GM19463 (cell line): ENCODE measurements around the gene KIF24.
"Not testable (repeated sequence)": the region's sequence is repeated elsewhere in the genome, so short reads cannot be mapped to it uniquely, and the experiment has no call there.

Source experiments
- ATAC-seq: cut with Tn5 transposase; IDR thresholded peaks from one replicate; pipeline ENCODE4 v1.9.1; 2021; ENCODE audit warnings: mild to moderate bottlenecking, moderate library complexity; ENCODE audit not compliant: unreplicated experiment

KIF24 gene

DNA sequence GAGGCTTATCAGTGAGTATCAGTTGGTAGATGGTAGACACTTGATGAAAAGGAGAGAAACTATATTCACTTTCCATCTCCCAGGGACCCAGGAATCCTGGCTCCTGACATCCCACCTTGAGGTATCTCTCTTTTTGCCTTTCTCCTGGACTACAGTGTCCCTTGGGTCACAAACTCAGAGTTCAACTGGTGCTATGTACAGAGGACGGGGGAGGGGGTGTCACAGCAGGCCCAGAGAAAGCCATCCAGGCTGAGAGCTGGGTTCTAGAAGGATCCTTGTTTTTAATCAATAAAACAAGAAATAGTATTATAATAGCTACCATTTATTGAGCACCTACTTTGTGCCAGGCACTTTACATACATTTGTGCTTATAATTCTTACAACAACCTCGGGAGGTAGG, 37.3 kb upstream of the KIF24 start:
- no peak for ATAC-seq

DNA sequence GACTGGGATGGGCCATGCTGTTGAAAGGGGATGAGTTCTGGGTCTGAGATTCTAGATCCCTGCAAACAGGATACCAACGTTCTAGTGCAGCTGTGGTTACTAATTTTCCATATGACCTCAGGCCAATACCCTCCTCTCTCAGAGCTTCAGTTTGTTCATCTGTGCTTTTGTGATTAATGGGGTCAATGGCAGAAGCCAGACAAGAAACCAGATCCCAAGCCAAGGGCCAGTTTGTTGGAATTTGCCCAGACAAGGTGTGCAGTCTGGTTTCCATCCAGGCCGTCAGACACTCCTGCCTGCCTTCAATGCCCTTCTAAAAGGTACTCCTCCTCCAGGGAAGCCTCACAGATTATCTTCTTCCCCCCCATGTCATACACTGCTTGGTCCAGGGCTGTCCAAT, 36.2 kb upstream of the KIF24 start:
- ATAC-seq, result no peak

DNA sequence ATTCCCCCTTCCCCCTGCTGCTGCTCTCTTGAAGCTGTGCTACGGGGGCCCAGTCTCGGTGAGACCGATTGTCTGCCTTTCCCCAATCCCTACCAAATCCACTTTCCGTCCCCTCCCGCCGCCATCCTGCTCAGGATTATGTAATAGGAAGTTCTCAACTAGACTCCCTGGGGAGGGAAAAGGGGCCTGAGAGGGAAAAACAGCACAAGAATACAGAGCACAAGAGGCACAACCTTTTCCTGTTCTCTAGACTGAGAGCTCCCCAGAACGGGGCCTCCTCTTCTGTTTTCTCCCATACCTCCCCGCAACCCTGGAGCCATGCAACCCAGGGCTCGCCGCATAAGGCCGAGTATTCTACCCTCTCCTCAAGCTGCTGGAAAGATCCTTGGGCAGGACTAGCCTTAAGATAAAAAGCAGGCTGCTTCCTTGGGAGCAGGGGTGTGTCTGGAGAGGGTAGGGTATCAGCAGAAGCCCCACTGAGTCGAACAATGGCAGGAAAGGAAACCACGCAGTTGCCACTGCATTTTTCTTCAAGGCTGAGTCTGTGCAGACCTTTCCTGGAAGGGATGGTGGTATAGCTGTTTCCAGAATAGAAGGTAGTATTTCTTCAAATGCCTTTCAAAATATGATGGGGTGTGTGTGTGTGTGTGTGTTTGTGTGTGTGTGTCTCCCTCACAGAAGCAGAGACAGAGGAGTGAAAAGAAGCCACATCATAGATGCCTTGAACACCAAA, 34.7 kb upstream of the KIF24 start:
- ATAC-seq, result no peak

DNA sequence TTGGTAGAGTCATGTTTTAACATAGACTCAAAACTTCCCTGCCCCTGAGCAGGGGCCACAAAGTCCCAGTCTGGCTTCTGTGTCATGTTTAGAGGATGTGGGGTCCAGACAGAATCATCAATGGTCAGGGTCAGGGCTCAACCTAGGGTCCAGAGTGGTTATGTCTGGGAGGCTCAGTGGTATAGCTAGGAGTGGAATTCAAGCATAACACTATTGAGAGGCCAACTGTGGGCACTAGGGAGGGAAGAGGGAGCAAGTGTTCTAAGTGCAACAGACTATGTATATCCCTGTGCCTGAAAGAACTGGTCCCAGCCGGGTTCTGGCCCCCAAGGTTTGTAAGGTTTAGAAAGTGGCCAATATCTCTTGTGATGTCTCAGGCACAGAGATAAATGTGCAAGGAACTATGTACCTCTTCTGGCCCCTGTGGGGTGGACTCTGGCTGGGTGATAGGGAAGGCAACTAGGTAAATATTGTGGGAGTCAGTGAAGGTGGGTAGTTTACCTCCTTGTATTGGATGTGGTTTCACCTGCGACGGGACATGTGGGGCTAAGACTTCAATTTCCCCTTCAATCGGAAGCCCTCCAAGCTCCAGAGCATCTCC, 33.6 kb upstream of the KIF24 start:
- ATAC-seq, result no peak

DNA sequence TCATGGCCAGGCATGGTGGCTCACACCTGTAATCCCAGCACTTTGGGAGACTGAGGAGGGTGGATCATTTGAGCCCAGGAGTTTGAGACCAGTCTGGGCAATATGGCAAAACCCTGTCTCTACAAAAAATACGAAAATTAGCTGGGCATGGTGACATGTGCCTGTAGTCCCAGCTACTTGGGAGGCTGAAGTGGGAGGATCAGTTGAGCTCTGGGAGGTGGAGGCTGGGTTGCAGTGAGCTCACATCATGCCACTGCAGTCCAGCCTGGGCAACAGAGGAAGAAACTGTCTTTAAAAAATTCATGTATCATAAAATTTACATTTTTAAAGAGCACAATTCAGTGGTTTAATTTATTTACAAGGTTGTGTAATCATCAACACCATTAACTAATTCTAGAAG, 23.9 kb upstream of the KIF24 start:
- ATAC-seq, result not testable (repeated sequence)

DNA sequence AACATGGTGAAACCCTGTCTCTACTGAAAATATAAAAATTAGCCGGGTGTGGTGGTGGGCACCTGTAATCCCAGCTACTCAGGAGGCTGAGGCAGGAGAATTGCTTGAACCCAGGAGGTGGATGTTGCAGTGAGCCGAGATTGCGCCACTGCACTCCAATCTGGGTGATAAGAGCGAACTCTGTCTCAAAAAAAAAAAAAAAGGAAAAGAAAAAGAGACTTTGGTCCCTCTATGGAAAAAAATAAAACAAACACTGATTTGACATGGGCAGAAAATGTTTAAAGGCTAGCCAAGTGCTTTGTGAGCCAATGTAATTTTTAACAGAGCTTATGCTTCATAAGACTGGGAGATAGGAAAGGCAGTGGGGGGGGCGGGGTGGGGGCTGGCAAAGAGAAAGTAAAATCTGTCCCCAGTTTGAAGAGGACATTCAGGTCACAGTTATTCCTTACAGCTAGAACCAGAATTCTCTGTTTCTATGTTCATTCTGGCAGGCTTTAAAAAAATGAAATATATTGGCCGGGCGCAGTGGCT, 23.1 kb upstream of the KIF24 start:
- not testable (repeated sequence) for ATAC-seq

DNA sequence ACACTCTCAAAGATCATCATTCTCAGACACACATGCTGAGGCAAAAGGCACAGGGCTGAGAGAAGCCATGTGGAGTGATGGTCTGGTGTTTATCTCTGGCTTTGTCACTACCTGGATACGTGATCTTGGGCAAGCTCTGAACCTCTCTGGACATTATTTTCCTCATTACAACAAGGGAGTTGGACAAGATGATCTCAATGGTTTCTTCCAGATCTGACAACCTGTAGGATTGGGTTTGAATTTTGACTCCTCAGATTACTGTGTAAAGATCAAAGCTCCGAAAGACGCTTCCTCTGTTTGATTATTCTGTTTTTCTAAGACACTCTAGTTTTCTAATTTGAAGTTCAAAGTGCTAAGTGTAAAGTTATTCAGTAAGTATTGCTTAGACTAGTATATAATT, 20.3 kb upstream of the KIF24 start:
- no peak for ATAC-seq

DNA sequence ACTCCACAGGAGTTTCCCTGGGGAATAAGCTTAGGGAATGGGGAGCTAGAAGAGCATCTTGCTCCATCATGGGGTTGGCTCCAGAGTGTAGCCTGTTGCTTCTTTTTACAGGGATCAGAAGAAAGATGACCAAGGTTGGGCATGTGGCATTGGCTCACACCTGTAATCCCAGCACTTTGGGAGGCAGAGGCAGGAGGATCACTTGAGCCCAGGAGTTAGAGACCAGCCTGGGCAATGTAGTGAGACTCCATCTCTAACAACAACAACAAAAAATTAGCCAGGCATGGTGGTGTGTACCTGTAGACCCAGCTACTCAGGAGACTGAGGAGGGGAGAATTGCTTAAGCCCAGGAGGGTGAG, 18.7 kb upstream of the KIF24 start:
- ATAC-seq, result no peak

DNA sequence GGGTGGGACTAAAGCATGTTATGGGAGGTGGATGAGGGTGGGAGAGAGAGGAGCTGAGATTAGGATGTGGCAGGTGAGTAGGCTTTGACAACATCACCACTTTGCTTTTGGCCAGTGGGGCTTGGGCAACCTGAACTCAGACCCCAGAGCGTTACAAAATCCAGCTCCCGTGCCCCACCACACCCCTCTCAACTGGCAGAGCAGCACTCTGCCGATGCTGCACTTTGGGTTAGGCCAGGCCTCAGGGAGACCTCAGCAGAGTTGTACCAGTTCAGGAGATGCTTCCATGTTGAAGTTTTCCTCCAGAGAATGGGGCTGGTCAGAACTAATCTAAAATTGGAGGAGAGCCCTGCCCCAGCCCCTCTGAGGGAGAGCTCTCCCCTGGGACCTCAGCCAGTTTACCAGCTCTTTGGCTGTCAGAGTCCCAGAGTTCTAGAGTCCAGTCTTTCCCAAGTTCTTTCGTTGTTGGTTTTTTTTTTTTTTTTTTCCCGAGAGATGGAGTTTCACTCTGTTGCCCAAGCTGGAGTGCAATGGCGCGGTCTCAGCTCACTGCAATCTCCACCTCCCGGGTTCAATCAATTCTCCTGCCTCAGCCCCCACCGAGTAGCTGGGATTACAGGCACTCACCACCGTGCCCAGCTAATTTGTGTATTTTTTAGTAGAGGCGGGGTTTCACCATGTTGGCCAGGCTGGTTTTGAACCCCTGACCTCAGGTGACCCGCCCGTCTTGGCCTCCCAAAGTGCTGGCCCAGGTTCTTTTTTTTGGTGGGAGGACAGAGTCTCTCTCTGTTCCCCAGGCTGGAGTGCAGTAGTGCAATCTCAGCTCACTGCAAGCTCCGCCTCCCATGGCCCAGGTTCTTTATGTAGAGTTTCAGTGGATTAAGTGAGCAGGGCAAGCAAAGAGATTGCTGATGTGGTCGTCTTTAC, 18.1 kb upstream of the KIF24 start:
- no peak for ATAC-seq

DNA sequence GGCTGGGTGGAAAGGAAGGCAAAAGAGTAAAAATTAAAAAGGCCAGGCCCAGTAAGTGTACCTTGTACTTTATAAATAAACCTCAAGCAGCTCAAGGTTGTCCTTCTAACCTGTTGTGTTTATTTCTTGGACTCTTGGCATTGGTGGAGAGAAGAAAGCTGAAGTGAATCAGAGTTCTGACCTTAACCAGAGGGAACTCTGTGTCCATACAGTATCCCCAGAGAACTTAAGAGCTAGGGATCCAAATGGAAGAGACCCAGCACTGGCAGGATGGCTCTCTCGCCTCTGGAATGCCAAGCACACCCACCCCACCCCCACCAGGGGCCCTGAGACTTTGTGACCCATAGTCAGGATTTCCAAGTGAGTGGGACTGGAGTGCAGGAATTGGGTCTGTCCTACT, 14.5 kb upstream of the KIF24 start:
- no peak for ATAC-seq

DNA sequence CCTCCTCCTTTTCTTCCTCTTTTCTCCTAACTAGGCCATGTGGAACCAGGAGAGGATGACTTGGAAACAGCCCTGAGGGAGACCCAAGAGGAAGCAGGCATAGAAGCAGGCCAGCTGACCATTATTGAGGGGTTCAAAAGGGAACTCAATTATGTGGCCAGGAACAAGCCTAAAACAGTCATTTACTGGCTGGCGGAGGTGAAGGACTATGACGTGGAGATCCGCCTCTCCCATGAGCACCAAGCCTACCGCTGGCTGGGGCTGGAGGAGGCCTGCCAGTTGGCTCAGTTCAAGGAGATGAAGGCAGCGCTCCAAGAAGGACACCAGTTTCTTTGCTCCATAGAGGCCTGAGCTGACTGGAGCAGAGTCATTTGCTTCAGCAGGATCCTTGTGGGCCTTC, 14.0 kb upstream of the KIF24 start:
- ATAC-seq, result no peak

DNA sequence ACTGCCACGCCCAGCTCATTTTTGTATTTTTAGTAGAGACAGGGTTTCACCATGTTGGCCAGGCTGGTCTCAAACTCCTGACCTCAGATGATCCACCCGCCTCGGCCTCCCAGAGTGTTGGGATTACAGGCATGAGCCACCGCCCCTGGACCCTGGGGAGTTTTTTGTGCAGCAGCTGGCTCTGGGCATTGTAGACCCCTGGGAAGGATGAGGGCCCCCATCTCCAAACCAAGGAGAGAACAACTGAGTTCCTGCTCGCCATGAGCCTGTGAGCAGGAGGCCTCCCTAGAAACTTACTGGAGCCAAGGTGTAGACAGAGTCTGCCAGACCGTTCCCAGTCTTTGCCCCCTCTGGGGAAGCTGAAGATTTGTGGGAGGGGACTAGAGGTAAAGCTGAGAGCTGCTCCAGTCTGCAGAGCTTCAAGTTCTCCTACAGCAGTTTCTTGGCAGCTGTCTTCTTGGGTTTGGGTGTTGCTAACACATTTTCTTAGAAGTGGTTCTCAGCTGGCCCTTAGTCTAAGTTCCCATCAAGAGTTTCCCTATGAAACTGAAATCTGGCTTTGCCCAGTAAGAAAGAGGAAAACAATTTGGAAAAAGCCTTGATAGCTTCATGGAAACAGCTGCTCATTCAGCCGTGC, 12.7 kb upstream of the KIF24 start:
- no peak for ATAC-seq

DNA sequence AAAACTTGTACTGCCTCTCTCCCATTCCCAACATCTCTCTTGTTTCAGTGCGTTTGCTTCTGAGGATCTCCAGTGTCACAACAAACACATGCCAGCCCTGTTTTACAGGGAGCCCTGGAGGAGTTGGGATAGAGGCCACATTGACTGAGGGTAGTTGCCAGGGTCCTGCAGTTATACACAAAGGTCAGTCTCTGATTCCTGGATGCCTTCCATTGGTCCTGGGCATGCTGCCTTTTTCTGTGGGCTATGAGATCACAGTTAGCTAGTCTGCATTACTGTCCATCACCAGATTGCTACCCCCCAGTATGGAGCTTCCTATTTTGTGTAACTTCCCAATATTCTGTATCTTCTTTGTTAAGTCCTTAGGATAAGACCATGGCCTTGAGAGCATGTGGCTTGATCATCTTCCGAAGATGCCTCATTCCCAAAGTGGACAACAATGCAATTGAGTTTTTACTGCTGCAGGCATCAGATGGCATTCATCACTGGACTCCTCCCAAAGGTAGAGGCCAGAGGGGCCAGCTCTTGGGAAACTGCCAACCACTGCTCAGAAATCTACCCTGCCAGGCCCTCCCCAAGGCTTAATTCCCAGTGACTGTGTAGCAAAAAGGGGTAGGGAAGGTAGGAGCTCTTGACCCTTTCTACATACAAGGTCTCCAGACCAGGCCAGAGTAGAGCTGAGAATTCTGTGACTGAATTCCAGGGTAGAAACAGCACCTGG, 9.8 kb upstream of the KIF24 start:
- no peak for ATAC-seq

DNA sequence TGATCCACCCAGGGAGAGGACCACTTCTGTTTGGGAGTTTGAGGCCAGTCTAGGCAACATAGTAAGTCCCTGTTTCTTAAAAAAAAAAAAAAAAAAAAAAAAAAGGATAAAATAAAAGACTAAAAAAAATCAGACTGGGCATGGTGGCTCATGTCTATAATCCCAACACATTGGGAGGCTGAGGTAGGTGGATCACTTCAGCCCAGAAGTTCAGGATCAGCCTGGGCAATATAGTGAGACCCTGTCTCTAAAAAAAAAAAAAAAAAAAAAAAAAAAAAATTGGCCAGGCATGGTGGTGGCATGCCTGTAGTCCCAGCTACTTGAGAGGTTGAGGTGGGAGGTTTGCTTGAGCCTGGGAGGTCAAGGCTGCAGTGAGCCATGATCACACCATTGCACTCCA, 9.0 kb upstream of the KIF24 start:
- ATAC-seq, result not testable (repeated sequence)

DNA sequence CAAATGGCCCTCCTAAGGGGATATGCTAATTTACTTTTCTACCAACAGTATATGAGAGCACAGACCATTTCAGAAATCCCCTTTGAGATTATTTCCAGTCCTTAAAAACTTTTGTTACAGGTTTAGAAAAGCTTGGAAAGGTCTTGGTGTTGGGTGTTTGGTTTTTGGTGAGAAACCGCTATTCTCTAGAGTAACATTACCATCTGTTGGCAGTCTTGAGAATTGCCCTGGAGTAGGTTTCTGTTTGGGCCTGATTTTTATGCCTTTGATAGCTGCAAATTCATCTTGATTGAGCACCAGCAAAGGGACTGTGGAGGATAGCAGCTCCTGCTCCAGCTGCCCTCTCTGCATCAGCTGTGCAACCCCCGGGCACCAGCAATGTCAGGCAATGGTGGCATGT, 8.3 kb upstream of the KIF24 start:
- ATAC-seq, result no peak

DNA sequence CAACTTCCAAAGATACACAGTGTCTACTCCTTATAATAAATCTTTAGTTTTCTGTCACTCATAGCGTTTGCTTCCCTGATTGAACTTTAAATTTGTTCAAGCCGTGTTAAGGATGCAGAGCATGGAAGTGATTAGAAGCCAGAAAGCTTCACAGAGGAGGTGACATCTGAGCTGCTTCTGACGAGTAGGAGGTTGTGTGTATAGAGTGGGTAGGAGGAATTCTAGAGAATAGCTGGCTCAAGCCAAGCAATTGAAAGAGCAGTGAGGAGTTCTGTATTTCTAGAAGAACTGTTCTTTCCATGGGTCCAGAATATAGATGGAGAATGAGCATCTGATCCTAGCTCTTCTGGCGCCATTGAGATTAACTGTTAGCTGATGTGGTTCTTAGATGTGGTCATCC, 6.3 kb upstream of the KIF24 start:
- ATAC-seq, result no peak

DNA sequence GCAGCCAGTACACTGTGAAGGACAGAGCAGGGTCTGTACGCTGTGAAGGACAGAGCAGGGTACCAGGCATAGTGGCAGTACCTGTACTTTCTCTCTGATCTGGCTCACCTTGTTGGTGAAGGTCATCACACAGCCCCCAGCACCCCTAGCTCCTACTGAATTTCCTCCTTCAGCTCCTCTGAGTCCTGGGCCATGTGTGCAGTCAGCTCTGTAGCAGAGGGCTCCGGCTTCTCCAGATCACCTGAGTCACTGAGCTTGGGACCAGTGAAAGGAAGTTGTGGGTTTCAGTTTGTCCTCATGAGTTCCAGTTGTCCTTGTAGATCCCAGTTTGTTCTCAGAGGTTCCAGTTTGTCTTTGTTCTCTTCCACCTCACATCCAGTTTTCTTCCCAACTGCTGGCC, 5.8 kb upstream of the KIF24 start:
- no peak for ATAC-seq

DNA sequence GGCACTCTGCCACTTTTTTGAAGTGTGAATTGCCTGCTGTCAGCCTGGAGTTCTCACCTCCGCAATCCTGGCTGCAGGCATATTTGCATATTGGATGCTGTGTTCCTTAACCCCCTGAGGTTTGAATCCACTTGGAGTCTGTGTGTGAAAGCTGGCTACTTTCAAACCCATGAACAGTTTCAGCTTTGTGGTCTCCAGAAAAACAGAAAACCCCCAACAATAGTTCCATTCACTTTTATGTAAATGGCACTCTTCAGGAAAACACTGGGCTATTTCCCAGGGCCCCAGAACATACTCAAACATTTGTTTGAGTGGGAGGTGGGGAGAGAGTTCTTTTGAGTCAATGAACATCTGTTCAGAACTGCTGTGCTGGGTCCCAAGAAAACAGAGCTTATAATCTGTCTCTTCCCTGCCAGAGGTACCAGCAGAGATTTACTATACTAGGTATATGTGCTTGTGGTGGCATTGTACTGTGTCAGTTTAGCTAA, 5.3 kb upstream of the KIF24 start:
- ATAC-seq, result no peak

DNA sequence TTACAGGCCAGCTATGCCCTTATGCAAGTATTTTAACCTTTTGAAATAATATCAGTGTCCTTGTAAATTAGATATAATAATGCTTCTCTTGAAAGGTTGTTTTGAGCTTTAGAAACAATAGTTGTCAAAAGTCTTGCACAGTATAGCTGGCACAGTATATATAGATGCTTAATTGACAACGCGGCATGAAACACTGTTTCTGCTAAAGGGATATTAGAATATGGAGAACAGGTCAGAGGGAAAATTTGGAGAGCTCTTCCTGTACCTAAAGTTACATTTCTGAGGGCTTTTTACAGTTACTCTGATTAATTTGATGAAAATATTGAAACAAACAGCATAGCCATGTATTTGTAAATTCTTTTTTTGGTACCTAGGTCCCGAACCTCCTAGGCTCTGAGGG, 4.8 kb upstream of the KIF24 start:
- ATAC-seq, result no peak
